GM23338 (cell line): Measurements from ENCODE around the gene CHORDC1.
"Not testable (repeated sequence)": the region's sequence is repeated elsewhere in the genome, so short reads cannot be mapped to it uniquely, and the experiment has no call there.

Source experiments
- CREB1 ChIP-seq: fragments of 250-450 bp; sonication (Bioruptor Pico); IDR thresholded peaks from 2 replicates; pipeline ENCODE4 v1.5.0; 2020; ENCODE audit warnings: low read depth, mild to moderate bottlenecking, moderate library complexity
- EZH2 ChIP-seq: fragments of 200-600 bp; sonication (generic); IDR thresholded peaks from one replicate; pipeline ENCODE4 v1.8.0; 2017; ENCODE audit warnings: antibody characterized with exemption, mild to moderate bottlenecking, low read depth; ENCODE audit not compliant: unreplicated experiment
- EZH2phosphoT487 ChIP-seq: fragments of 200-600 bp; sonication (generic); IDR thresholded peaks from one replicate; pipeline ENCODE4 v1.8.1; 2018; ENCODE audit warnings: antibody characterized with exemption; ENCODE audit not compliant: unreplicated experiment
- JUNB ChIP-seq: IDR thresholded peaks from one replicate; pipeline ENCODE4 v1.6.1; 2016; ENCODE audit warnings: antibody characterized with exemption; ENCODE audit not compliant: unreplicated experiment
- NANOG ChIP-seq: IDR thresholded peaks from 2 replicates; pipeline ENCODE4 v1.6.1; 2016; ENCODE audit warnings: antibody characterized with exemption, borderline replicate concordance
- POLR2AphosphoS5 ChIP-seq: IDR thresholded peaks from 2 replicates; pipeline ENCODE4 v1.6.1; 2016; ENCODE audit warnings: antibody characterized with exemption, low read depth
- ZNF331 ChIP-seq: fragments of 250-450 bp; sonication (Bioruptor Pico); IDR thresholded peaks from 2 replicates; pipeline ENCODE4 v1.5.0; 2020; ENCODE audit warnings: low read depth, mild to moderate bottlenecking, moderate library complexity
- TF ChIP-seq, protein P1 (sequence below), 2 experiments: fragments of 200-600 bp in 1 of 2; sonication (generic) in 1 of 2; conservative IDR thresholded peaks; 2 replicates each; pipeline versions ENCODE4 v1.5.1 to v1.6.1; 2016 to 2017; ENCODE audit warnings: antibody characterized with exemption in 2 of 2, low read depth in 2 of 2, mild to moderate bottlenecking in 2 of 2, moderate library complexity in 1 of 2
- TF ChIP-seq, protein P2 (sequence below): IDR thresholded peaks from one replicate; pipeline ENCODE4 v1.6.1; 2018; ENCODE audit warnings: antibody characterized with exemption; ENCODE audit not compliant: unreplicated experiment
- TF ChIP-seq, protein P3 (sequence below): IDR thresholded peaks from 2 replicates; pipeline ENCODE4 v1.6.1; 2016; ENCODE audit warnings: antibody characterized with exemption

DNA sequence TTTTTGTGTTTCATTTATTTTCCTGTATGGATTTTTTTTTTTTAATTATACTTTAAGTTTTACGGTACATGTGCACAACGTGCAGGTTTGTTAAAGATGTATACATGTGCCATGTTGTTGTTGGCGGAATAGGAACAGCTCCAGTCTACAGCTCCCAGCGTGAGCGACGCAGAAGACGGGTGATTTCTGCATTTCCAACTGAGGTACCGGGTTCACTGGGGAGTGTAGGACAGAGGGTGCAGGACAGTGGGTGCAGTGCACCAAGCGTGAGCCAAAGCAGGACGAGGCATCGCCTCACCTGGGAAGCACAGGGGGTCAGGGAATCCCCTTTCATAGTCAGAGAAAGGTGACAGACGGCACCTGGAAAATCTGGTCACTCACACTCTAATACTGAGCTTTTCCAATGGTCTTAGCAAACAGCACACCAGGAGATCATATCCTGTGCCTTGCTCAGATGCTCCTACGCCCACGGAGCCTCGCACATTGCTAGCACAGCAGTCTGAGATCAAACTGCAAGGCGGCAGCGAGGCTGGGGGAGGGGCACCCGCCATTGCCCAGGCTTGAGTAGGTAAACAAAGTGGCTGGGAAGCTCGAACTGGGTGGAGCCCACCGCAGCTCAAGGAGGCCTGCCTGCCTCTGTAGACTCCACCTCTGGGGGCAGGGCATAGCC, 17.3 kb upstream of the CHORDC1 start:
- TF ChIP-seq, protein P1, sequence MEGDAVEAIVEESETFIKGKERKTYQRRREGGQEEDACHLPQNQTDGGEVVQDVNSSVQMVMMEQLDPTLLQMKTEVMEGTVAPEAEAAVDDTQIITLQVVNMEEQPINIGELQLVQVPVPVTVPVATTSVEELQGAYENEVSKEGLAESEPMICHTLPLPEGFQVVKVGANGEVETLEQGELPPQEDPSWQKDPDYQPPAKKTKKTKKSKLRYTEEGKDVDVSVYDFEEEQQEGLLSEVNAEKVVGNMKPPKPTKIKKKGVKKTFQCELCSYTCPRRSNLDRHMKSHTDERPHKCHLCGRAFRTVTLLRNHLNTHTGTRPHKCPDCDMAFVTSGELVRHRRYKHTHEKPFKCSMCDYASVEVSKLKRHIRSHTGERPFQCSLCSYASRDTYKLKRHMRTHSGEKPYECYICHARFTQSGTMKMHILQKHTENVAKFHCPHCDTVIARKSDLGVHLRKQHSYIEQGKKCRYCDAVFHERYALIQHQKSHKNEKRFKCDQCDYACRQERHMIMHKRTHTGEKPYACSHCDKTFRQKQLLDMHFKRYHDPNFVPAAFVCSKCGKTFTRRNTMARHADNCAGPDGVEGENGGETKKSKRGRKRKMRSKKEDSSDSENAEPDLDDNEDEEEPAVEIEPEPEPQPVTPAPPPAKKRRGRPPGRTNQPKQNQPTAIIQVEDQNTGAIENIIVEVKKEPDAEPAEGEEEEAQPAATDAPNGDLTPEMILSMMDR (conservative IDR thresholded peaks at IDR 0.05; ENCODE audit: low read depth in 2 of 2) = not testable (repeated sequence)
- TF ChIP-seq EZH2phosphoT487; CREB1 (CRISPR knock-in tag); EZH2; NANOG; POLR2AphosphoS5; JUNB; ZNF331 (CRISPR knock-in tag): not testable (repeated sequence)
- TF ChIP-seq, protein P2, sequence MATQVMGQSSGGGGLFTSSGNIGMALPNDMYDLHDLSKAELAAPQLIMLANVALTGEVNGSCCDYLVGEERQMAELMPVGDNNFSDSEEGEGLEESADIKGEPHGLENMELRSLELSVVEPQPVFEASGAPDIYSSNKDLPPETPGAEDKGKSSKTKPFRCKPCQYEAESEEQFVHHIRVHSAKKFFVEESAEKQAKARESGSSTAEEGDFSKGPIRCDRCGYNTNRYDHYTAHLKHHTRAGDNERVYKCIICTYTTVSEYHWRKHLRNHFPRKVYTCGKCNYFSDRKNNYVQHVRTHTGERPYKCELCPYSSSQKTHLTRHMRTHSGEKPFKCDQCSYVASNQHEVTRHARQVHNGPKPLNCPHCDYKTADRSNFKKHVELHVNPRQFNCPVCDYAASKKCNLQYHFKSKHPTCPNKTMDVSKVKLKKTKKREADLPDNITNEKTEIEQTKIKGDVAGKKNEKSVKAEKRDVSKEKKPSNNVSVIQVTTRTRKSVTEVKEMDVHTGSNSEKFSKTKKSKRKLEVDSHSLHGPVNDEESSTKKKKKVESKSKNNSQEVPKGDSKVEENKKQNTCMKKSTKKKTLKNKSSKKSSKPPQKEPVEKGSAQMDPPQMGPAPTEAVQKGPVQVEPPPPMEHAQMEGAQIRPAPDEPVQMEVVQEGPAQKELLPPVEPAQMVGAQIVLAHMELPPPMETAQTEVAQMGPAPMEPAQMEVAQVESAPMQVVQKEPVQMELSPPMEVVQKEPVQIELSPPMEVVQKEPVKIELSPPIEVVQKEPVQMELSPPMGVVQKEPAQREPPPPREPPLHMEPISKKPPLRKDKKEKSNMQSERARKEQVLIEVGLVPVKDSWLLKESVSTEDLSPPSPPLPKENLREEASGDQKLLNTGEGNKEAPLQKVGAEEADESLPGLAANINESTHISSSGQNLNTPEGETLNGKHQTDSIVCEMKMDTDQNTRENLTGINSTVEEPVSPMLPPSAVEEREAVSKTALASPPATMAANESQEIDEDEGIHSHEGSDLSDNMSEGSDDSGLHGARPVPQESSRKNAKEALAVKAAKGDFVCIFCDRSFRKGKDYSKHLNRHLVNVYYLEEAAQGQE = not testable (repeated sequence)
- TF ChIP-seq, protein P3, sequence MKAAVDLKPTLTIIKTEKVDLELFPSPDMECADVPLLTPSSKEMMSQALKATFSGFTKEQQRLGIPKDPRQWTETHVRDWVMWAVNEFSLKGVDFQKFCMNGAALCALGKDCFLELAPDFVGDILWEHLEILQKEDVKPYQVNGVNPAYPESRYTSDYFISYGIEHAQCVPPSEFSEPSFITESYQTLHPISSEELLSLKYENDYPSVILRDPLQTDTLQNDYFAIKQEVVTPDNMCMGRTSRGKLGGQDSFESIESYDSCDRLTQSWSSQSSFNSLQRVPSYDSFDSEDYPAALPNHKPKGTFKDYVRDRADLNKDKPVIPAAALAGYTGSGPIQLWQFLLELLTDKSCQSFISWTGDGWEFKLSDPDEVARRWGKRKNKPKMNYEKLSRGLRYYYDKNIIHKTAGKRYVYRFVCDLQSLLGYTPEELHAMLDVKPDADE = not testable (repeated sequence)
